ENCODE data around the gene LEP.
"Not testable (repeated sequence)": the region's sequence is repeated elsewhere in the genome, so short reads cannot be mapped to it uniquely, and the experiment has no call there.

LEP gene

GRCh38 chr7:128274246-128274883, 33.3 kb downstream of the LEP start:
- POLR2A ChIA-PET = no interaction called here
- no peak for DNase-seq (ENCODE audit: extremely low spot score)
- TF ChIP-seq CTCF (IDR thresholded peaks at IDR 0.05; ENCODE audit: control extremely low read depth, extremely low read depth, low read depth, missing control alignments) = no peak
- CTCF ChIA-PET = no interaction called here

GRCh38 chr7:128274884-128275603, 34.0 kb downstream of the LEP start:
- TF ChIP-seq CTCF (IDR thresholded peaks at IDR 0.05; ENCODE audit: control extremely low read depth, extremely low read depth, low read depth, missing control alignments) = no peak
- CTCF ChIA-PET = interaction anchor here (1.1 kb wide), 1 partner anchor 737 kb away, joined by 3 read pairs; no protein-coding TSS in a partner anchor
- POLR2A ChIA-PET = no interaction called here
- no peak for DNase-seq (ENCODE audit: extremely low spot score)

GRCh38 chr7:128275681-128276080, 34.6 kb downstream of the LEP start:
- POLR2A ChIA-PET = no interaction called here
- CTCF ChIA-PET = interaction anchor here (1.1 kb wide), 1 partner anchor 738 kb away, joined by 3 read pairs; no protein-coding TSS in a partner anchor
- no peak for TF ChIP-seq CTCF (IDR thresholded peaks at IDR 0.05; ENCODE audit: control extremely low read depth, extremely low read depth, low read depth, missing control alignments)
- DNase-seq (ENCODE audit: extremely low spot score) = no peak

GRCh38 chr7:128278366-128278765, 37.3 kb downstream of the LEP start:
- POLR2A ChIA-PET = no interaction called here
- CTCF ChIA-PET = no interaction called here
- DNase-seq (ENCODE audit: extremely low spot score) = no peak
- TF ChIP-seq CTCF (IDR thresholded peaks at IDR 0.05; ENCODE audit: control extremely low read depth, extremely low read depth, low read depth, missing control alignments) = no peak

- ChIA-PET CTCF (no interaction called here), POLR2A (no interaction called here)
- no peak for DNase-seq (ENCODE audit: extremely low spot score)
- TF ChIP-seq CTCF (IDR thresholded peaks at IDR 0.05; ENCODE audit: control extremely low read depth, extremely low read depth, low read depth, missing control alignments) = no peak
Measured at GRCh38 chr7:128279124-128279713, 38.1 kb downstream of the LEP start.

GRCh38 chr7:128280451-128280850, 39.4 kb downstream of the LEP start:
- CTCF ChIA-PET; DNase-seq (ENCODE audit: extremely low spot score); POLR2A ChIA-PET: not testable (repeated sequence)

Data from GM10248 (cell line).